Measurements from ENCODE around the gene SPATS2L.

SPATS2L gene

DNA sequence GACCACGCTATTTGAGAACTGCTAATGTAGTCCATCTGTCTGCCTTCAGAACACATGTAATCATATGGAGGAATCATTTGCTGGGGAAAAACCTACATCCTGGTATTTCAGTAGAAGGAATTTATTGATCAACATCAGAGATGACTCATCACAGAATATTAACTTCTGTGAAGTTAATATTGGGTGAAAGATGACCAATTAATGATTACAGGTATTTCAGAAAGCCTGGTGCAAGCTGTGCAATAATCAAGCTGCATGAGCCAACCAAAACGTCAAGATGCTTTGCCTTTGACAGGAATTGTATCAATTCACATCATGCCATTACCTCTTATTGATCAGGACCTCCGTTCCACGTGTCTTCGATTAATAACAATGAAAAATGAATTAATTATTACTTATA is 9.4 kb upstream of the SPATS2L start:
- no peak for DNase-seq (ENCODE audit: low spot score)

- no peak for DNase-seq (ENCODE audit: low spot score)
Measured at GRCh38 chr2:200297989-200298388, 8.5 kb upstream of the SPATS2L start.

GRCh38 chr2:200298816-200299215 is 7.7 kb upstream of the SPATS2L start:
- no peak for DNase-seq (ENCODE audit: low spot score)

DNA sequence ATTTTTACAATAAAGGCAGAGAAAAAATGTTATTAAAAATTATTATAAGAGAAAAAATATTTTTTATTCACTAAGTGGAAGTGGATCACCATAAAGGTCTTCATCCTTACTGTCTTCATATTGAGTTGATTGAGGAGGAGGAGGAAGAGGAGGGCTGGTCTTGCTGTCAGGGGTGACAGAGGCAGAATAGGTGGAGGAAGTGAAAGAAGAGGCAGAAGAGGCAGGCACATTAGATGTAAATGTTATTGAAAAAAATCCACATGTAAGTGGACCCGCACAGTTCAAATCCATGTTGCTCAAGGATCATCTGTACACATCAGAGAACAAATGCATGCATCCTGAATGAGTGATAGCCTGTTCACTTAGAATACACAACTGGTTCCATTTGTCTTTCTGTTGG is 6.4 kb upstream of the SPATS2L start:
- no peak for DNase-seq (ENCODE audit: low spot score)

DNA sequence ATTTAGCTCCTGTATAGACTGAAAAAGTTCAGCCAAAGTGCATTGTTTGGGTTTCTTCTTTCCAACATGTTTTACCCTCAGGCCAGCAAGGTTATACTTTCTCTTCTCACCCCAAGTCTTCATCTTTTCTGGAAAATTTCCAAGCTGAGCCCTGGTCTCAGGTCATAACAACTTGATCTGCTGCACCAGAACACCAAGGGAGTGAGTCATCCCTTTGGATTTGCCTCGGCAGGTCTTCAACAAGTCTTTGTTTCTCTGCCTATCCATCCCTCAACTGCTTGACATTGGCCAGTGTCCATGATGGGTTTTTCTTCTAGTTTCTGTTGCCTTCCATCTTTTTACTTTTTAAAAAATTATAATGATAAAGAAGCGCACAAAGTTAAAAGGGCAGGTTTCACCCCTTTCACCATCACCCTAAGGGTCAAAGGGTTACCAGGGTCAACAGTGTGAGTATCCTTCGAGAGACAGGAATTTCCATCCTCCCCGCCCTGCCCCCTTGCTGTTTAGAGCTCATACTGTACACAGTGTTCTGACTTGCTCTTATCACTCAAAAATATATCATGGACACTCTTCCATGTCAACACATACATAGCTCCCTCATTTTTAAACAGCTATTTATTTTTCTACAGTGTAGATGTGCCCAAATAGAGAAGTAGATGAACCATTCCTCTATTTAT is 5.7 kb upstream of the SPATS2L start:
- no peak for DNase-seq (ENCODE audit: low spot score)

- no peak for DNase-seq (ENCODE audit: low spot score)
Measured at GRCh38 chr2:200301953-200302858, 4.3 kb upstream of the SPATS2L start.

GRCh38 chr2:200302940-200303727 is 3.4 kb upstream of the SPATS2L start:
- DNase-seq (ENCODE audit: low spot score) = no peak

GRCh38 chr2:200305797-200306195 is 697 bp upstream of the SPATS2L start:
- peak; percentile 53 for DNase-seq (ENCODE audit: low spot score)

DNA sequence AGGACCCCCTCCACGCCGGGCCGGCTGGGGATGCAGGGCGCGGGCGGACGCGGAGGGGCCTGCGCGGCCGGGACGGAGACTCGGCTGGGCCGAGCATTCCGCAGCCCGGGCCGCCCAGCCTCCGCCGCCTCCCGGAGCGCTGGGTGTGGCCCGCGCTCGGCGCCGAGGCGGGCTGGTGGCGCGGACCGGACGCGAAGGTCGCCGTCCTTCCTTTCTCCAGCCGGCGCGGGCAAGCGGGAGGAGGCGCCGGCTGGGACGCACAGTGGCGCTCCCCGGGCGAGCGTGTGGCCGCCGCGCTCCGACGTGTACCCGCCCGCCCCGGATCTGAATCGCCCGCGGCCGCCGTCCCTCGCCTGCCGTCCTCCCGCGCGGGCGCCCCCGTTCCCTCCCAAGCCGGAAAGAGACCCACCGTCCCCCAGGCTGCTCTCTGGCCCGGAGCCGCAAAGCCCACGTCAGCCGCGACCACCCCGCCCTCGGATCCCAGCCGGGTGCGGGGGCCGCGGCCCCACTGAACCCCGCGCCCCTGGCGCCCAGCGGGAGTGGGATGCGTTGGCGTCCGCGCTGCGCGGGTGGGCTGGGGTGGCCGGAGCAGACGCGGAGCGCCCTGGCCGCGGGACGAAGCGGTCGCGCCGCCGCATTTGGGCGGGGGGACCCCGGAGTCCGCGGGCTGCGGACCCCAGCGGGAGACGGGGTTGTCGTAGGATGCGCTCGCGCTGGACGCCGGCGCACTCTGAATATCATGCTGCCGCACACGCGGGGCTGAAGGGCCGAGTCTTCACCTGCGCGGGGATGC is 634 bp downstream of the SPATS2L start:
- DNase-seq (ENCODE audit: low spot score) = peak; percentile 37

- DNase-seq (ENCODE audit: low spot score) = peak; percentile 45
Measured at GRCh38 chr2:200307724-200308545, 1.4 kb downstream of the SPATS2L start.

GRCh38 chr2:200308546-200309295 is 2.2 kb downstream of the SPATS2L start:
- DNase-seq (ENCODE audit: low spot score) = peak; percentile 59

DNA sequence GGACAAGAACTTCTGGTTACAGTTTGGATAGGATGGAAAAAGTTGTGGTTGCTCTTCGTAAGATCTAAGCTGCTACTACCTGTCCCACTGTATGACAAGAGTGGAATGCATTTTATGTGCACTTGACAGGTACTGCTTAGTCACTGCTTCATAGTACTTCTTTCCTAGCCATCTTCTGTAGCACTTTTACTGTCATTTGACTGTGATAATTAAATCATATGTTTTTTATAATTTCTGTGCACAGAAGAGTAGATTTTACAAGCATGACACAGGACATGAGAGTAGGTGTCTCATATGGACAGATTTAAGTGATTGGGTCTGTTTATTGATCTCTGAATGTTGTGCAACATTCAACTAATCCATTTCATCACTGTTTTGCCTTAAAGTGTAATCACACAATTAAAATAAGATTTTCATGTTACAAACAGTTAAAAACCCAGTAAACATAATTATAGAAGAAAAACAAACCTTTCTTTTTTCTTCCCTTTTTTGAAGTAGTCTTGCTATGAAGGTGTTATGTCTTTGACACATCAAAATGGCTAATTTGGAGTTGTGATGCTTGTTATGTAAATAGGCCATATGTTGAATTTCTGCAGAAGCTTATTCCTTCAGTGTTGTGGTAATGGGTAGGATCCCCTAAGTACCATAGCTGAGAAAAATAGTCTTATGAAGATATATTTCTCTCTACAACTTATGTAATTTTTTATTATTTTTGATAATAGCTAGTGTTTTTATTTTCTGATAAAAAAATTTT is 3.0 kb downstream of the SPATS2L start:
- no peak for DNase-seq (ENCODE audit: low spot score)

DNA sequence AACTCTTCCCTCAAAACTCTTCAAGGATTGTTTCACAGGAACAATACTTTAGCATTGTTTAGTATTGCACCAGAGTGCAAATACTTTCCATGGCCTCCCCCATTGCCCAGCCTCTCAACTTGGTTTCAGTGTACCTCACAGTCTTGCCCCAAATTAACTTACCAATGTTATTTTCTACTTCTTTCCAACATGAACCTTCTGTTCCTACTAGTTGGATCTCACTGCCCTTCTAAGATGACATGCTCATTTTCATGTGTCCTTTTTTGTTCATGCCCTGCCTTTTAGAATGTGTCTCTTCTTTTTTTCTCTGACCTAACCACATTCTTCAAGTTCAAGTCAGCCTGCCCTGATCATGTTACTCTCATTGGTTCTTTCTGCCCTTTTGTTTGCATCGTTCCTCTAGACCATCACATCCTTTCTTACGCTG is 4.1 kb downstream of the SPATS2L start:
- no peak for DNase-seq (ENCODE audit: low spot score)

DNA sequence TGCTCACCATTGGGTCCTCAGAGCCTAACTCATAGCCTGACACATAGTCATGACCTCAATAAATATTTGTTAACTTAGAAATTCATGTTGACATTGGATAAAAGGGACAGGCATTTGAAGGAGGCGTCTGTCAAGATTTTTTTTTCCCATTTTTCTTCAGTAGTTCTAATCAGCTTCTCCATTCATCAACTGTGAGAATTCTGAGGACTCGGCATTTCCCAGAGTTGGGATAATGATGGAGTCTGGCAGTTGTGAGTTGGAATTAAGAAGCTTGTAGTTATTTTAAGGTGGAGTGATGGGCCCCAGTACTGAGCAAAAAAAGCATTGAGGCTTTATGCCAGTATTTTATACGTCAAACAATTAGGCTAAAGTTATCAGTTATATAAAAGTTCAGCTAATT is 4.6 kb downstream of the SPATS2L start:
- DNase-seq (ENCODE audit: low spot score) = no peak

DNA sequence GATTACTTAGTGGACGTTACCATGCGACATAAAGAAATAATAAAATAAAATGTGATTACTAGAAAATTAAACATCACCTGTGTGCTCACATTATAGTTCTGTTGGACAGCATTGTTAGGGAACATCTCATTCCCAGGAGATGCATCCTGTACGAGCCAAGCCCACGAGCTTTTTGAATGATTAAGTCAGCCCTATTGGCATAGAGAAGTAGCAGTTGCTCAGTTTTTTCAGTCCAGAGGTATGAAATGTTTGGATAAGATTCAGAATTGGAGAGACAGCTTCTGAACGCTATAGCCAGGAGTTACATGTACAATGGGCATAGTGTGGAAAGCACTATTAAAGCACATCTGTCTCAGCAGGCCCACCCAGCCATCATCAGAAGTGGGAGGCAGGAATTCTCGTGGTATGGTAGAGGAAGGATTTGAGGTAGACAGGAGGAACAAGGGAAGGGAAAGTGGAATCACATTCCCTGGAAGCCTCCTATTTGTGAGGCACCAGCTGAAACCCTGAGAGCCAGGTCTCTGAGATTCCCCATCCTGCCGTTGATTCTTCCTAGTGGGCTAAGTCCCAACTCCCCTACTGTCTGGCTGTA is 8.6 kb downstream of the SPATS2L start:
- DNase-seq (ENCODE audit: low spot score) = no peak

DNA sequence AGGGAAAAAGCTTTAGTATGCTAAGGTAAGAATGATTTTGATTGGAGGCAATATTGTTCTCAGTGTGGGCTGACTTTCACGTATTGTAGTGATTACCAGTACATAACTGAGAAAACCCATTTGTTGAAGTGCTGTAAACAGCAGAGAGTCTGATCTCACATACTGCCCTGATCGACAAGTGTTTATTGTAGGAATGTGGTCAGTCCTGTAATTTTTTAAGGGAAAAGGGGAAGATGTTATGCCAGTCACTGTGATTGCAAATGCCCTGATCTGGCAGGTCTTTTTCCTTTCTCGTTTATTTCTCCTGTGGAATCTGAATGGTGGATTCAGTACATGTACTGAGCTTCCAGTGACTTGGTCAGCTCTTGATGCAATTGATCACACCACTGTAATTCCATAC is 11.5 kb downstream of the SPATS2L start:
- DNase-seq (ENCODE audit: low spot score) = no peak

DNA sequence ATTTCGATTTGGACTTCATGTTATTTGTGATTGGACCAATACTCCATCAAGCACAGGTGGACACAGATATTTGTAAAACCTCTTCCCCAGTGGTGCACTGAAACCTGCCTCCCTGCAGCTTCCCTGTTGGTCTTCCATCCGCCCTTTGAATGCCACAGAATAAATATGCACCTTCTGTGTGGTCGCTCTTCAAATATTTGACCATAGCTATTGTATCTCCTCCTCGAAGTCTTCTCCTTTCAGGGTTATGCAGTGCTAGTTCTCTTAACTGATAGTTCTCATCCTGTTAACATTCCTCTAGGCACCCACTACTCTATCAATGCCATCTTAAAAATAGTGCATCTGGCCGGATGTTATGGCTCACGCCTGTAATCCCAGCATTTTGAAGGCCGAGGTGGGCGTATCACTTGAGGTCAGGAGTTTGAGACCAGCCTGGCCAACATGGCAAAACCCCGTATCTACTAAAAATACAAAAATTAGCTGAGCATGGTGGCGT is 12.5 kb downstream of the SPATS2L start:
- no peak for DNase-seq (ENCODE audit: low spot score)

- no peak for DNase-seq (ENCODE audit: low spot score)
Measured at GRCh38 chr2:200319548-200320337, 13.2 kb downstream of the SPATS2L start.

Measured in globus pallidus (tissue), 1 donor.